NCI-H446 (cell line): ENCODE data around the gene ZBTB20.

Experiments
- DNase-seq, 2 experiments: peaks; one replicate each; lab custom pipeline; 2025; lab: John Stamatoyannopoulos, UW

Gene ZBTB20

DNA sequence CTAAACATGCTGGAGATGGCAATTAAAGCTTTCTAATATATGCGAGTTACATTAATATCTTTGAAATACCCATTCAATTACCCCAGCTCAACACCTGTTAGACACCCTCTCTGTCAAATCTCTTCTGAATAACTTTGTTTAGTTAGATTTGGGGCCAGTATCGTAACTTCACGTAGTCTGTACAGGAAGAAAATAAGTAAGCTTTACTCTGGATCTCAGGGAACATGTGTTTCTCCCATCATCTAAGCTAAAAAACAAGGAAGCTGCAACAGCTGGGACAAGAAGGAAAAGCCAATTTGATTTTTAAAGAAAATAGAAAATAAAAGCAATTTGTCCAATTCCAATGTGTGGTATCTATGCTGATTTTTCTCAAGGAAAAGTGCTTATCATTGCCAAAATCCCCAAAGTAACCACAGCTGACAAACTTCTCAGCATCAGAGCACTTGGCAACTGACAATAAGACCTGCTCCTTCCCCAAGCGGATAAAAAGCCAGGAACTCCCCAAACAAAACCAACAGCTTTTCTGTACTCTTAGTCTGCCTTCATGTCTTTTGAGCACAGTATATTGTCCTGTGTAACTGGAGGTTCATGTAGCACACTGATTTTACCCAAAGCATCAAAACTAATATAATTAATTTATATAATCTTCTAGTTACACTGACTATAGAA is 279.1 kb downstream of the ZBTB20 start:
- DNase-seq, result no peak

DNA sequence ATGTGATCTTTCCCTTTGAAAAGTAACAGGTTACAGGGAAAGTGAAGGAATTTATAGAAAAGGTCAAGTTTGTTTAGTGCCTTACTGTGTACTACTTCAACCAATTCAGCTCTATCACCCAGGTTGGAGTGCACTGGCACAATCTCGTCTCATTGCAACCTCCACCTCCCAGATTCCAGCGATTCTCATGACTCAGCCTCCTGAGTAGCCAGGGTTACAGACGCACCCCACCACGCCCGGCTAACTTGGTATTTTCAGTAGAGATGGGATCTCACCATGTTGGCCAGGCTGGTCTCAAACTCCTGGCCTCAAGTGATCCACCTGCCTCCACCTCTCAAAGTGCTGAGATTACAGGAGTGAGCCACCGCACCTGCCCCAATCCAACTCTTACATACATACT is 279.7 kb downstream of the ZBTB20 start:
- no peak for DNase-seq

DNA sequence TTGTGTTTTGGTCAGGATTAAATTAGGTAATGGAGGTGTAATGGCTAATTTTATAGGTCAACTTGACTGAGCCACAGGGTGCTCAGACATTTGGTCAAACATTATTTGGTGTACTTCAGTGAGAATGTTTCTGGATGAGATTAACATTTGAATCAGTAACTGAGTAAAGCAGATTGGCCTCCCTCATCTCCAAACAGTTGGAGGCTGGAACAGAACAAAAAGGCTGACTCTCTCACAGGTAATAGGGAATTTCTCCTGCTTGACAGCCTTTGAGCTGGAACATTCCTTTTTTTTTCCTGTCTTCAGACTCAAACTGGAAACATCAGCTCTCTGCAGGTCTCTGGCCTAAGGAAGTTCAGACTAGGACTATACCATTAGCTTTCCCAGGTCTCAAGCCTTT is 280.7 kb downstream of the ZBTB20 start:
- DNase-seq, result no peak

DNA sequence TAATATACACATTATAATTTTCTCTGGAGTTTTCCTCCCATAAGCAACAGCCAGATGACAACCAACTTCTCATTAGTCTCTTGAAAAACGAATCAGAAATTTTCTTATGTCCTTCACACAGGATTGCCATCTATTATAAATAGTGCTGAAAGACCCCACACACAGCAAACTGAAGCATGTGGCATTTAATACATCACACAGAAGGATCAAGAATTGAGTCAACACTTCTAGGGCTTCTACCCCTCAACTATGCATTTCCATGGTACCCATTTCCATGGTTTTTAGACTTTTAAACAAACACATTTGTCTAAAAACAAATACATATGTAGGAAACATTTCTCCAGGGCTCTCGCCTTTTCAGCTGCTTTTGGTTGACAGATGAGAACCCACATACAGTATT is 282.1 kb downstream of the ZBTB20 start:
- DNase-seq, result no peak

DNA sequence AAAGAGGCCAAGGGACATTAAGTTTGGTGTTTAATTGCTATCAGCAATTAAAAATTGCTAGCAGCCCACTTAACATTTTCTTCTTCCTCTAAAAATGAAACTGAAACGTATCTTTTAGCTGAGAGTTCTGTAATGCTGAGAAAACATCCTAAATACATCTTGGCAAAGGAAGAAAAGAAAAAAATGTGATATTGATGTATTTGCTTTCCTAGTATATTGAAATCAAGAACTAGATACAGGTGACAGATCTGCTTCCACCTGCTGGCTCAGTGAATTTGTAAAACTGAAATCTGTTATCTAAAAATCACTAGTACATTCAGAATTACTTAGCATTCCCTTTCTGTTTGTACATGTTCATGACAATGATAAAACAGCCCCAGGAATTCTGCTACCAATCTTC is 283.2 kb downstream of the ZBTB20 start:
- DNase-seq, result no peak

DNA sequence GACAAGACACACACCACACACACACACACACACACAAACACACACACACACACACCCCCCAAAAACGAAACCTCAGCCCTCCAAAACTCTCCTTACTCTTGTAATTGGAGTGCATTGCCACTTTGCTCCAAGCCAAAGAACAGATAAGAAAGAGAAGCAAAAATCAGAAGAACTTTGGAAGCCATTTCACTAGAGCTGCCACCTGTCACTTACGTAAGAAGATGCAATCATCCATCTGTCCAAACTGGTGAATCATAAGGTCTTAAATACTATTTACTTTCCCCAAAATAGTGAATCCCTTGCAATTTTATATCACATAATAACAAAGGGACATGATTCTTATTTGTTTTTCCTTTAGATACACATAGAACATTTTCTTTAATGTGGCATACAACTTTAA is 285.4 kb downstream of the ZBTB20 start:
- DNase-seq, result peak; percentile 39 to 73

DNA sequence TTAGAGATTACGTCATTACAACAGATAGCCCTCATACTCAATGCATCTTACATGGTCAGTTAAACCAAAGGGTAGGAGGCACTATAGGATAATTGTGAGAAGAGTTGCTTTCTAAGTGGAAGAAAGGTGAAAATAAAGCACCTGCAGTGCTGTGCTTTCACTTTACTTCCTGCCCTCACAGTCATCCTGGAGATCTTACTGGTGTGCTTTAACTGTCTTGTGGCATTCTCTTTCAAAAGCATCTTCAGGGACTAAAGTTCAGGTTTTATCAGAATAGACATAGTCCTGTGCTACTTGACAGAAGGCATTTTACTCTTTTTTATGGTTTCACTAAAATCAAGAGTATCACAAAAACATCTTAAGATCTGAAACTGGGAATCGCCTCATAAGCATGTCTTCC is 286.6 kb downstream of the ZBTB20 start:
- no peak for DNase-seq

DNA sequence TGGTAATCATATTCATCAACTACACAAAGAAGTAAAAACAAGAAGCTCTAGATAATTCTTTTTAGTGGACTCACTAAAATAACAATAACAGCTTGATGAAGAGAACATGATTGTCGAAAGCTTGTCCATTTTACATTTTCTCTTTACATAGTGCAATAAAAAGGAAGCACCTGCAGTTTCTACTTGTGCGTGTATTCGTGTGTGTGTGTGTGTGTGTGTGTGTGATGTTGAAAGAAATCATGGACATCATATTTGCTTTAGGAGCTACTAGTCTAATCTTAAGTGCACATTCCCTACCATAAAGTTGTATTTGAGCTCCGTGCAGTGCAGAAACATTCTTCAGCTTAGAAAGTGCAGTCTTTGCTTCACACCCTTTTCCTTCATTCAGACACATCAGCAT is 288.8 kb downstream of the ZBTB20 start:
- no peak for DNase-seq

DNA sequence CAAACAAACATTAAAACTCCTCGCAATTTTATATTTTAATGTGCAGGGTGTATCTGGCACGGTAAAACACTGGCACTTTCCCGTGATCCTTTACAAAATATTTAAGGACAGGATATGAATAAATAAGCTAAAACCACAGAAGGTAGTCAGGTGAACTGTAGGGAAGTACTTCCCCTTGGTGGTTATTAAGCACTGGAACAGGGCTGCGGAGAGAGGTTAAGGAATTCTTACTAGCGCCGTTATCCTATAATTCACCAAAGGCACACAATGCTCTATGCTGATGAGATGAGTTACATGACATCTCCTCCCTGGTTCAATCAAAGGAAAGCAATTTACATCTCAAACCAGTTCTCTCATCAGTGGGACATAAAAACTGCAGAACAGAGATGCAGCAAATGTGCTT is 289.8 kb downstream of the ZBTB20 start:
- no peak for DNase-seq

DNA sequence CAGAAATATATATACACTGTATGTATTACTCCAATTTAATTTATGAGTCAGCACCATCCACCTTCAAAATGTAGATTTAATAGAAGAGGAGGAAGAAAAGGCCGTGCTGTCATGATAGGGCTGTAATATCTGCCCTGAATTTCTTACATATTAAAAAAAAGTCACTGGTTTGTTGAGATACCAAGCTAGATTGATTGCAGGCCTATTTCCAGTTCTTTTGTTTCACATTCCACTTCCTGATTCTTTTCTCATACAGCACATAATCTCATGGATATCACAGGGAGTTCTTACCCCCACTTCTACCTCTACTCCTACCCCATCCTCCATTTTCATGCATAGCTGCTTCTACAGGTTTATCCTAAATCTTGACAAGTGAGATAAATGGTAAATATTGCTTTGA is 290.3 kb downstream of the ZBTB20 start:
- no peak for DNase-seq

DNA sequence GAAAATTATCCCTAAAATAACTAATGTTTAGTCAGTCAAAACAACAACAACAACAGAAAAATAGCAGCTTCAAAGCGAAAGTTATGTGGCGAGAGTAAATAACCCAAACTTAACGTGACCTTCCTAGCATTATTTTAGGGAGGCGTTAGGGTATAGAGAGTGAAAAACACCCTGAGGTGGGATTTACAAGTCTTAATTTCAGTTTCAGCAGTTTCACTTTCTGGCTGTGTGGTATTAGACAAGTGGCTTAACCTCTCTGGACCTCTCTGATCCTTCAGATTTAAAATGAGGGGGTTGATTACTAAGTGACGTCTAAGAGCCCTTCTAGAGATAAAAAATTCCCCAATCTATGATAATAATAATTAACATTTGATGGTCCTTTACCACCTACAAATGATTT is 291.2 kb downstream of the ZBTB20 start:
- DNase-seq, result no peak

DNA sequence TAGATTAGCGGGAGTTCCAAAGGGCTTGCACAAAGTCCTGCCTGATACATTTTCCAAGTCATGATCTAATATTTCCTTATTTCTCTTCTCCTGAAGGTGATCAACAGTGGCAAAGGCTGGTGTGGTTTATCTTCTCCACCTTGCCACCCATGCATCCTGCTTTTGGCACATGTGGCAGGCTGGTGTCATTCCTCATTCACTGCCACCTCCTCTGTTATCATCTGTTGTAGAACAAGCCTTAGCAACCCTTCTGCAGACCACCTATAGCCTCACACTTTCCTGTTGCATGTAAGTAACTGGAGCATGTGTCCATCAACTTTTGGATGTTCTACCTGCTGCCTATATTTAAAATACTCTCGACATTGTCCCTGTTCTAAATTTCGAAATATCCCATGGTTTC is 294.1 kb downstream of the ZBTB20 start:
- DNase-seq, result no peak

DNA sequence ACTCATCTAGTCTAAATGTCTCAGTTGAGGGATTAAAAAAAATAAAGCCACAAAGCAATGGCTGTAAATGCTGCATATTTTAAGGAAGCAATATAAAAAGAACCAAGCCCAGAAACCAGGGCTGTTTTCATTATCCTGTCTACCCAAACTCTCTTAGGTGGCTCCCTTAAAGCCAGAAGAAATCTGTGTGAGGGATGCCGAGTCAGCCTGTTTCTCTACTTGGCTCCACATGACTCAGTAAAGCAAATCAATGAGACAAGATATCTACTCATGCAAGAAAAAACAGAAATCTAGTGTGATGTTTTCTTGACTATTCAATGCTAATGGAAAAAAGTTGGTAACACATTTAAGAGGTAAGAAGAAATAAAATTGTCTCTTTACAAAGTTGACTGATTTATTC is 296.2 kb downstream of the ZBTB20 start:
- peak in 1 of 2 experiments; percentile 14 for DNase-seq

DNA sequence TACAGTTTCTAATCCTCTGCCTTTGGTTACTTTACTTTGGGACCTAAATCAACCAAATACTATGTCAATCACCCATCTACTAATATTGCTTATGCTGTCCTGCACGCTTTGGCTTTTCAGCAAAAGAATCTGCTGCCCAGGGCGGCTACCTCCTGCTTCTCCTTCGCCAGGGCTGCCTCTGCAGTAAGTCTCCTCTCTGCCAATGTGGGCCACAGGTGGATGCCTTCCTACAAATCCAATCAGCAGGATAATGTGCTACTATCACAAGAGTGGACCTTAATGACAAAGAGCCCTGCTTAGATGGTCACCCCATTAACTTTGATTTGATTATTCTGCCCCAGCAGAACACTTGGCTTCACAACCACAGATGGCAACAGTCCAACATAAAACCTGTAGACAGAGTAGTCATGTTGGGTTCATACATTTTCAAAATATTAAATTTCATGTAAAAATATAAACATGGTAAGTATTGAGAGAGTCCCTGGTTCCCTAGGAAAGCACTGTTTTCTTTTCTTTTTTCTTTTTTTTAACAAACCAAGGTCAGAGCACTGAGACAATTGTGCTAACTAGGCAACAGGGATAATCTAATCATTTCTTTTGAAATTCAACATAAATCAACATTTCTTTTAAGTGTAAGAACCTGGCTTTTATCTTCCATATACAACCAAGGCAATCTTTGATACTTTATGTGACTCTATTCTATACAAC is 298.3 kb downstream of the ZBTB20 start:
- peak; percentile 69 to 77 for DNase-seq

DNA sequence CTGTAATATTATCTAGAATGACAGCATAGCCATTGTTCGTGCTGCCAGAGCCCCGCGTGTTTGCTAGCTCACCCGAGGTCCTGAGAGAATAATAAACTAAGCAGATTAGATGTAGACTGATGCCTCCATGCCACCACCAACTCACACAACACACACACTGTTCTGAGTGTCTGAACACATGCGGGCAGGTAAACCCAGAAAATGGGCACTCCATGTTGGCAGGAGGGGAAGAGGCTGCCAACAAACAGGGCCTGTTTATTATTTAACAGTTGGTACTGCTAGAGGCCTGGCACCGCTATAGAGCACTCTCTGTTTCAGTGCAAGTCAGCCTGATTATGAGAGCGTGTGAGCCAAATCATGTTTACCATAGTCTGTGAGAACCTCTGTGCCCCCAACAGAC is 299.0 kb downstream of the ZBTB20 start:
- peak; percentile 60 to 86 for DNase-seq

DNA sequence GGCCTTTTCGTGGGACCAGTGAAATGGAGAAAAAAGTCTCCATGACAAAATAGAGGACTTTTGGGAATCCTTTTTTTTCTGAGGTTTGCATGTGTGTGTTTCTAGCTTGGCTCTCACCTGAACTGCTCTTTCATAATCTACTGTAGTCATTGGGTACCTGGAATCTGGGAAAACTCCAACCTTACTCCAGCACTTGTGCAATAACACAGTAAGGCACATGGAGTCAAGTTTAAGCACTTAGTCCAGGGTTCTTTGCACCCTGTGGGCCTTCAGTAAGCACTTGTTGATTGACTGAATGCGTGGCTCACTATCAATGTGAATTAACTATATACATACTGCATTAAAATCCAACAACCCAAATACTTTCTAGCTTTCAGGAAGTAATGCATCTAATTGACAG is 299.5 kb downstream of the ZBTB20 start:
- no peak for DNase-seq

DNA sequence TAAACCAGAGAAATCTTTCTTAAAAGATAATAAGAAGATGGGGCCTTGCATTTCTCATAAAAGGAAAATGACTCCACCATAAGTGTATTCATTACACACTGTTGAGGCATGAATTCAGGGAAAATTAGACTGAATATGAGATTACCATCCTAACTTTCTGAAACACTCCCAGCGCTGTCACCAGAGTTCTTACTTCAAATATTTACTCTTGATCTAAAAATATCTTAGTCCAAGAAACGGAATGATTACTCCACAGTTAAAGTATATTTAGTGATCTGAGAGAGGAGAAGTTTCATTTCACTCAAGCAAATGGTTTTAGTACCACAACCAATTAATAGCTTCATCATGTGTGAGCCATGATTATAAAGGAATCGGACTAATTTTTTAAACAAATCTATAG is 300.3 kb downstream of the ZBTB20 start:
- no peak for DNase-seq

DNA sequence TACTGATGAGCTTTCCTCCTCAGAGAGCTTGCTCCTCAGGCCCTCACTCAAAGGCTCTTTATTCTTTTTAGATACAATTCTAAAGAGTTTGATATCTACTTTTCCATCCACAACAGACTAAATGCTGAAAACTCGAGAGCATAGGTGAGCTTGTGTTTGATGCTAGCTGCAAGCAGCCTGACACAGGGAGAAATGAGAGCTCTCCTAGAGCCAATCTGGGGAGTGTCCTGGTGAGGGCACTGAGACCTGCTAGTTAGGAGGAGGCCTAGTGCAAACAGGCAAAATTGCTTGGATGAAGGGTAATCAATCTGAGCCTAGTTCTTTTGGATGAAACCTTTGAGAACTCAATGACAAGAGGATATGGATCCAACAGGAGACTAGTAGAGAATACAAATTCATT is 300.8 kb downstream of the ZBTB20 start:
- DNase-seq, result no peak

DNA sequence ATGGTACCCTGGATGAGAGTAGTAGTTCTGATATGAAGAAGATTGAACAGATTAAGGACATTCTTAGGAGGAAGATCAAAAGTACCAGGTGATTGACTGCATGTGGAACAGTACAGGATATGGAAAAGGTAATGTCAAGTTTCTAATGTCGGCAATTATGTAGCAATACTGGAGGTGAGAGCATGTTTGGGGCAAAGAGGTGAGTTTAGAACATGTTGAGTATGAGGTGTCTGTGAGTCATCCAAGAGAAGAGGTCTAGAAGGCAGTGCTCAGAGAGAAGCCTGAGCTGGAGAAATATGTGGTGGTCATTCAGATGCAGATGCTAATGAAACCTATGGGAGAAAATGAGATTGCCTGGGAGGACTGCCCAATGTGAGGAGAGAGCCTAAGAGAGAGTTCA is 305.6 kb downstream of the ZBTB20 start:
- DNase-seq, result no peak

DNA sequence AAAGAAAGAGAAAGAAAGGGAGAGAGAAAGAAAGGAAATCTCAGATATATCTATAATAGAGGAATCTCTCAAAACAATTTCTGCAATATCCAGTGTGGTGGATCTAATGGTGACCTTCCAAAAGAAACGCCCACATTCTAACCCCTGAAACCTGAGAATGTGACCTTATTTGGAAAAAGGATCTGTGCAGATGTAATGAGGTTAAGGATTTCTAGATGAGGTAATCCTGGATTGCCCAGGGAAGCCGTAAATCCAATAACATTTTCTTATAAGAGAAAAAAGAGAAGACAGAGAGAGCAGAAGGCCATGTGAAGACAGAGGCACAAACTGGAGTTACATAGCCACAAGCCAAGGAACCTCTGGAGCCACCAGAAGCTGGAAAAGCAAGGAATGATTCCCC is 307.6 kb downstream of the ZBTB20 start:
- no peak for DNase-seq

DNA sequence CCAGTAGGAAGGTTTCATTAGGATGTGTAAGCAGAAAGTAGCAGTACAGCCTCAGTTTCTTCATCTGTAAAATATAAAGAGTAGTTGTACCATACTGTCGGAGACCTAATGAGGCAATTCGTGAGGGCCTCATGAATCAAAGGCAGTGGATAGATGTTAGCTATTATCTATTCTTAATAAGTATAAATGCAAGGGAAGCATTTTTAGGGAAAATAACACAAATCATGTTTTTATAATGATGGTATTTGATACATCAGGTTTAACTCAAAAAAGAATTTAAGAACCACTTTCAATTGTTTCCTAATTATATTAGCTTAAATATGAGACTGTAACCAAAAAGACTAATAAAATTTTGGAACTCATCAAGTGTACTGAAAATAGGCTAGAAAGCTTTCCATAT is 309.1 kb downstream of the ZBTB20 start:
- no peak for DNase-seq

DNA sequence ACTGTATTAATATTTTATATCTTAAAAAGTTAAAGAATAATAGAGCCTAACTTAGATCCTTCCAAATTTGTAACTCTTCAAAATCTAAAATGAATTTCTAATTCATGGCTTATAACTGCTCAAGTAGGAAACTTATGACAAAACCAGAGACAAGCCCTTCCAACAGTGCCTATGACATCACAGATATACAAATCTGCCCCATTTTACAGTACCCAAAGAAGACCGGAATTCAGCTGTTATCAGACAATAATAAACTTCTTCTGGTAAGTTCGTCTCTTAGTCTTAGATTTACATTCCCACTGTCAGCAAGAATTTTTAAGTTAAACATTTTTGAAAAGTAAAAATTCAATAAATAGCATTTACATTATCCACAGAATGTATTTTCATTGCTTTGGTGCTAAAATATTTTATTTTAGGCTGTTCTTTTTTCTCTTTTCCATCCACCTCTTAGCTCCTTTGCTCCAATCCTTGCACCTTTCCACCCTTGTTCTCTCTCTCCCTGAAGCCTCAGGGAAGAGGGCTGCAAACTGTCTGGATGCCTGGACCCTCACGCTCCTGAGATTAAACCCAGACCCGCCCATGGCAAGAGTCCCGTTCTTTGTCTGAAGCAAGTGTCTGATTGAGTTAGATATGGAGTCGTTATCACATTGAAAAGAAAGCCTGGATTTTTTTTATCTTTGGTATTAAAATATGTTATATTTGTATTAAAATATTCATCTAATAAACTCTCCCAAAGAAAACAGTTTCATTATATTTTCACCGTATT is 312.7 kb downstream of the ZBTB20 start:
- DNase-seq, result no peak

DNA sequence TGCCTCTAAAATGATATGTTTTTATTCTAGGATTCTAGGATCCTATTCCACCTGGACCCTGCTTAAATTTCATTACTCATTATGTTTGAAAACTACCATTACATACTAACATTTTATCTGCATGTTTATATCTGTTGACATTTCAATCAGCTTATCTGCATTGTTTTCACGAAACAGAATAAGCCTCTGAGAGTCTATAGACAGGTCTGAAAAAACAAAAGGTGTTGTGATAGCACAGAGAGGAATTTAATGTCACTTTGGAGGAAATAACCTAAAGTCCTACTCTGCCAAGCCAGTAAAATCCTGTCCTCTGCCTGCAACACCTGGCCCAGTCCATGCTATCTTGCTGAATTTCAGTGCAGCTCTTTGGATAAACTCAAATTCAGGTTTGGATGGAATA is 315.2 kb downstream of the ZBTB20 start:
- DNase-seq, result no peak
